Measurements from ENCODE around the gene ANXA6.

Gene ANXA6

GRCh38 chr5:151079838-151080612 lies 77.6 kb downstream of the ANXA6 start:
- no peak for TF ChIP-seq CTCF (IDR thresholded peaks at IDR 0.05; ENCODE audit: low read depth, low read length)
- H3K27me3 ChIP-seq: no peaks in the 10 kb centered on the region
- no peak for DNase-seq
- H3K4me3 ChIP-seq (ENCODE audit: low read depth, low read length): peak overlapping the region; percentile 87
- no peaks in the 10 kb centered on the region; the same call in 1 of the 2 replicates for H3K36me3 ChIP-seq
- H3K4me1 ChIP-seq: peaks cover 3% of the 10 kb centered on the region; the same call in 1 of the 2 replicates
- no peaks in the 10 kb centered on the region for H3K9me3 ChIP-seq

DNA sequence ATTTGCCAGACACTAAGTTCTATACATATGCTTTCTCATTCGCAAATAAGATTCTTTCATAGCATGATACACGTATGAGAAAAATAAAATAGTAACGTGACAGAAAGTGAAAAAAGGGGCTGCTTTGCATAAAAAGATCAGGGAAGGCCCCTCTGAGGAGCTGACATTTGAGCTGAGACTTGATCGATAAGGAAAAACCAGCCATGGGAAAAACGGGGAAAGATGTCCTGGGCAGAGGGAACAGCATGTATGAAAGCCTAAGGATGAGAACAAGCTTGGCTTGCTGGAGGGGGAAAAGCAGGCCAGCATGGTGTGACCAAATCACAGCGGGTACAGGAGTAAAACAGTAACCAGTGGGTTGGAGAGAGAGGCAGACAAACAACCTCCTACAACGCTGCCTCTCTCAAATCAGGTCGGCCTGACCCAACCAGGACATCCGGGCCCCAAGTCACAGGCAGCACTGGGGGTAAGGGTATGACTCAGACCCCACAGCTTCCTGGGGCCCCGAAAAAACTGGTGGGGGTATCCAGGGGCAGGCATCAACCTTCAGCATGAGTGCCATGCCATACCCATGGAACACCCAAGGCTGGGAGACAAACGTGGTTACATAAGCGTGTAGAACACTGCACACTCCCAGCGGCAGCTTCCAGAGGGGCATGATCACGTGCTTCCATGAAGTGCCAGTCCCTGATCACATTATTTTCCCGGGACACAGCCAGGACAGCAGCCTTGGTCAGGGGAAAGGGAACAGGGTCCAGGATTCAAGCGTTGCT lies 78.9 kb downstream of the ANXA6 start:
- TF ChIP-seq CTCF (IDR thresholded peaks at IDR 0.05; ENCODE audit: low read depth, low read length): no peak
- no peak overlapping the region for H3K4me3 ChIP-seq (ENCODE audit: low read depth, low read length)
- DNase-seq: no peak
- H3K27me3 ChIP-seq: no peaks in the 10 kb centered on the region
- H3K36me3 ChIP-seq: no peaks in the 10 kb centered on the region; the same call in 1 of the 2 replicates
- no peaks in the 10 kb centered on the region; the same call in 1 of the 2 replicates for H3K9me3 ChIP-seq
- peaks cover 3% of the 10 kb centered on the region; the same call in 1 of the 2 replicates for H3K4me1 ChIP-seq

DNA sequence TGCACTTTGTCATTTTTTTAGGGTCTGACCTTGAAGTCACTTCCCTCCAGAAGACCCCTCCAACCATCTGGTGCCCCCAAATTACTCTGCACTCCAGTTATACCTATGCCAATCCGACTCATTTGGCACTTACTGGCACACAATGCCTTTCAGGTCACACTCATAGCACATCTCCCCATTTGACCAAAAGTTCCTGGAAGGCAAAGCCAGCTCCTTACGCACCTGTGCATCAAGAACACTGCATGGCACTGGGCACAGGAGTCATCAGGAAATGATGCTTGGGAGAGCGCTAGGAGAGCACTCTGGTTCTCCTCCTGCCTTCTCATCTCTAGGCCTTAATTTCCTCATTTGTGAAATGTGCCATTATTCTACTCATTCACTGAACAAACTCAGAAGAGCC lies 79.6 kb downstream of the ANXA6 start:
- no peak for TF ChIP-seq CTCF (IDR thresholded peaks at IDR 0.05; ENCODE audit: low read depth, low read length)
- Histone ChIP-seq H3K4me3 (ENCODE audit: low read depth, low read length) (no peak overlapping the region), H3K4me1 (peaks cover 3% of the 10 kb centered on the region; the same call in 1 of the 2 replicates), H3K9me3 (no peaks in the 10 kb centered on the region; the same call in 1 of the 2 replicates), H3K36me3 (no peaks in the 10 kb centered on the region; the same call in 1 of the 2 replicates), H3K27me3 (no peaks in the 10 kb centered on the region)
- DNase-seq: no peak

- no peak overlapping the region for H3K4me3 ChIP-seq (ENCODE audit: low read depth, low read length)
- H3K36me3 ChIP-seq: no peaks in the 10 kb centered on the region; the same call in 1 of the 2 replicates
- no peak for TF ChIP-seq CTCF (IDR thresholded peaks at IDR 0.05; ENCODE audit: low read depth, low read length)
- H3K27me3 ChIP-seq: no peaks in the 10 kb centered on the region
- H3K4me1 ChIP-seq: peaks cover 3% of the 10 kb centered on the region; the same call in 1 of the 2 replicates
- DNase-seq: no peak
- H3K9me3 ChIP-seq: no peaks in the 10 kb centered on the region; the same call in 1 of the 2 replicates
Observed at GRCh38 chr5:151077419-151077818, 80.2 kb downstream of the ANXA6 start.

DNA sequence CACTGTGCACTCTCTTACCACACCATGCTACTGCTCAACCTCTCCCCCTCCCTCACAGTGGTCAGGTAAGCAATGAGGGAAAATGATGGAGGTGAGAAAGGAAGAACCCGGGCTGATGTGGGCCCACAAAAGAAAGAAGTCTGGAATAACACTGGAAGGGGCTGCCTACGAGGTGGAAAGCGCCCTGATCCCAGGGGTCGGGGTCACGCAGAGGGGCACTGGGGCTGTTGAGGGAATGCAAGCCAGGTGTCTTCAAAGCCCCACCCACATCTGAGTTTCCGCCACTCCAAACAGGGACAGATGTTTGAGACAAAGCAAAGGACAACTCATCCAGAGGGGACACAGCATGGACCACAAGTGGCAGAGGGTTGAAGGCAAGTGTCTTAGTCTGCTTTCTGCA lies 81.0 kb downstream of the ANXA6 start:
- H3K4me1 ChIP-seq: no peaks in the 10 kb centered on the region
- H3K4me3 ChIP-seq (ENCODE audit: low read depth, low read length): no peak overlapping the region
- TF ChIP-seq CTCF (IDR thresholded peaks at IDR 0.05; ENCODE audit: low read depth, low read length): no peak
- no peaks in the 10 kb centered on the region; the same call in 1 of the 2 replicates for H3K9me3 ChIP-seq
- no peaks in the 10 kb centered on the region for H3K27me3 ChIP-seq
- H3K36me3 ChIP-seq: no peaks in the 10 kb centered on the region; the same call in 1 of the 2 replicates
- DNase-seq: no peak

Data from BE2C (cell line).